Astrocyte of the spinal cord (primary cell): ENCODE data around the gene RMC1.
"Not testable (repeated sequence)": the region's sequence is repeated elsewhere in the genome, so short reads cannot be mapped to it uniquely, and the experiment has no call there.

Source experiments
- DNase-seq: peaks from one replicate; pipeline ENCODE4 v3.0.0; 2011; ENCODE audit warnings: low read depth, low spot score
- H3K4me3 ChIP-seq: 2 replicates; pipeline ENCODE4 v1.5.1; 2011; ENCODE audit warnings: low read depth, mild to moderate bottlenecking, low read length, moderate library complexity
- in situ Hi-C: cut with HindIII; loops from 2 replicates; pipeline ENCODE4 v1.10.0; 2017; ENCODE audit warnings: low sequenced_read_pairs
- TF ChIP-seq, protein P1 (sequence below): IDR thresholded peaks from 2 replicates; pipeline ENCODE4 v1.5.1; 2012; ENCODE audit warnings: low read depth, mild to moderate bottlenecking, low read length, inconsistent platforms

RMC1 gene

GRCh38 chr18:23485386-23485785, 17.9 kb upstream of the RMC1 start:
- TF ChIP-seq, protein P1, sequence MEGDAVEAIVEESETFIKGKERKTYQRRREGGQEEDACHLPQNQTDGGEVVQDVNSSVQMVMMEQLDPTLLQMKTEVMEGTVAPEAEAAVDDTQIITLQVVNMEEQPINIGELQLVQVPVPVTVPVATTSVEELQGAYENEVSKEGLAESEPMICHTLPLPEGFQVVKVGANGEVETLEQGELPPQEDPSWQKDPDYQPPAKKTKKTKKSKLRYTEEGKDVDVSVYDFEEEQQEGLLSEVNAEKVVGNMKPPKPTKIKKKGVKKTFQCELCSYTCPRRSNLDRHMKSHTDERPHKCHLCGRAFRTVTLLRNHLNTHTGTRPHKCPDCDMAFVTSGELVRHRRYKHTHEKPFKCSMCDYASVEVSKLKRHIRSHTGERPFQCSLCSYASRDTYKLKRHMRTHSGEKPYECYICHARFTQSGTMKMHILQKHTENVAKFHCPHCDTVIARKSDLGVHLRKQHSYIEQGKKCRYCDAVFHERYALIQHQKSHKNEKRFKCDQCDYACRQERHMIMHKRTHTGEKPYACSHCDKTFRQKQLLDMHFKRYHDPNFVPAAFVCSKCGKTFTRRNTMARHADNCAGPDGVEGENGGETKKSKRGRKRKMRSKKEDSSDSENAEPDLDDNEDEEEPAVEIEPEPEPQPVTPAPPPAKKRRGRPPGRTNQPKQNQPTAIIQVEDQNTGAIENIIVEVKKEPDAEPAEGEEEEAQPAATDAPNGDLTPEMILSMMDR, result no peak
- H3K4me3 ChIP-seq, result no peak overlapping the region
- in situ Hi-C loops, result no loop called here
- no peak for DNase-seq

GRCh38 chr18:23487738-23488570, 15.4 kb upstream of the RMC1 start:
- peak; percentile 7 for DNase-seq
- TF ChIP-seq, protein P1, result no peak
- in situ Hi-C loops, result no loop called here
- no peak overlapping the region for H3K4me3 ChIP-seq

DNA sequence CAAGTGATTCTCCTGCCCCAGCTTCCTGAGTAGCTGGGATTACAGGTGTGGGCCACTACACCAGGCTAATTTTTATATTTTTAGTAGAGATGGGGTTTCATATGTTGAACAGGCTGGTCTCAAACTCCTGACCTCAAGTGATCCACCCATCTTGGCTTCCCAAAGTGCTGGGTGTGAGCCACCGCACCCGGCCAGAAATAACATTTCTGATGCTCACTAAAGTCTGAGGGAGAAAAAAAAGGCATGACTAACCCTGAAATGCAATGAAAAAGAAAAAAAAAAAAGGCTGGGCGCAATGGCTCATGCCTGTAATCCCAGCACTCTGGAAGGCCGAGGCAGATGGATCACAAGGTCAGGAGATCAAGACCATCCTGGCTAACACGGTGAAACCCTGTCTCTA, 13.7 kb upstream of the RMC1 start:
- H3K4me3 ChIP-seq, in situ Hi-C loops, DNase-seq: not testable (repeated sequence)

DNA sequence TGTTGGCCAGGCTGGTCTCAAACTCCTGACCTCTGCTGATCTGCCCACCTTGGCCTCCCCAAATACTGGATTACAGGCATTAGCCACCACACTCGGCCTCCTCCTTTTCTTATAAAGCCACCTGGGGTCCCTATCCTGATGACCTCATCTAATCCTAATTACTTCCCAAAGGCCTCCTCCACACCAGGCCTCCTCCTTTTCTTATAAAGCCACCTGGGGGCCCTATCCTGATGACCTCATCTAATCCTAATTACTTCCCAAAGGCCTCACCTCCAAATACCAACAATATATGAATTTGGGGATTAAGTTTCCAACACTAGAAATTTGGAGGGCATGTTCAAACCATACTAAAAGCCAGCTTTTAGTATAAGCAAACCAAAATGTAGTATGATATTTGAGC, 9.7 kb upstream of the RMC1 start:
- TF ChIP-seq, protein P1, result no peak
- no peak for DNase-seq
- no peak overlapping the region for H3K4me3 ChIP-seq
- in situ Hi-C loops, result no loop called here

- in situ Hi-C loops, result no loop called here
- TF ChIP-seq, protein P1, result no peak
- no peak for DNase-seq
- H3K4me3 ChIP-seq, result no peak overlapping the region
Measured at GRCh38 chr18:23494992-23495391, 8.3 kb upstream of the RMC1 start.

- in situ Hi-C loops, result no loop called here
Measured at GRCh38 chr18:23495723-23496440, 7.4 kb upstream of the RMC1 start.

More at GRCh38 chr18:23495723-23496440, 7.4 kb upstream of the RMC1 start:
- H3K4me3 ChIP-seq, result no peak overlapping the region
- TF ChIP-seq, protein P1, result no peak
- no peak for DNase-seq
